GM12878 (cell line): ENCODE results near the gene IP6K3. TPM values are rescaled to one million over a fixed set of nuclear protein-coding genes. Genes with fewer than 3 reads are reported as not detected.

Source experiments
- ATAC-seq: fragments of 200-7000 bp; cut with Tn5 transposase; 3 replicates; pipeline ENCODE4 v1.9.1; 2020; ENCODE audit warnings: mild to moderate bottlenecking, moderate library complexity
- BruUV-seq: library from RNA; stranded (reverse); fragments of 400-500 nt; replicated peaks from 2 replicates; lab custom pipeline; 2021; lab: Mats Ljungman, UMichigan
- CTCF ChIA-PET: fragments of 300-600 bp; sonication (Branson Sonifier 250); formaldehyde crosslinking; extraction: SDS; loops from one replicate; lab custom pipeline; 2021; ENCODE audit warnings: inconsistent platforms; lab: Yijun Ruan, JAX
- POLR2A ChIA-PET: fragments of 350-600 bp; formaldehyde crosslinking; extraction: SDS; loops from one replicate; lab custom pipeline; 2021; ENCODE audit warnings: inconsistent platforms; lab: Charles Lee
- RAD21 ChIA-PET: fragments of 300-600 bp; sonication (Branson Sonifier 250); formaldehyde crosslinking; loops from one replicate; lab custom pipeline; 2023; ENCODE audit warnings: antibody characterized with exemption; ENCODE audit not compliant: unreplicated experiment; lab: Charles Lee
- SMC1A ChIA-PET: fragments of 300-600 bp; sonication (Branson Sonifier 250); formaldehyde crosslinking; loops from one replicate; lab custom pipeline; 2023; ENCODE audit not compliant: unreplicated experiment, uncharacterized antibody; lab: Charles Lee
- DNase-seq: peaks from one replicate; pipeline ENCODE4 v3.0.0-alpha.2; 2011; ENCODE audit warnings: low read depth, low spot score
- FAIRE-seq: peaks from 3 replicates; lab custom pipeline; 2011; peaks lifted over from hg19 to GRCh38; lab: Jason Lieb, UNC
- H2AFZ ChIP-seq: 2 replicates; pipeline ENCODE4 v1.6.0; 2011; ENCODE audit warnings: low read depth, low read length, control low read depth; ENCODE audit not compliant: control insufficient read depth
- H3K27ac ChIP-seq: 2 replicates; pipeline ENCODE4 v1.5.1; 2011; ENCODE audit warnings: control low read depth; ENCODE audit not compliant: control insufficient read depth, insufficient read depth
- H3K27me3 ChIP-seq, 2 experiments: replicated peaks in 1 of 2; 2 replicates each; pipeline versions ENCODE4 v1.6.0 to v1.6.1; 2011; ENCODE audit warnings: low read length in 1 of 2; ENCODE audit not compliant: control insufficient read depth in 2 of 2, insufficient read depth in 2 of 2
- H3K36me3 ChIP-seq, 2 experiments: 2 replicates each; pipeline ENCODE4 v1.5.1; 2011; ENCODE audit warnings: low read length in 1 of 2; ENCODE audit not compliant: control insufficient read depth in 2 of 2, insufficient read depth in 2 of 2
- H3K4me1 ChIP-seq: 2 replicates; pipeline ENCODE4 v1.6.1; 2011; ENCODE audit warnings: mild to moderate bottlenecking, low read length, moderate library complexity, mixed read lengths; ENCODE audit not compliant: control insufficient read depth, insufficient read depth
- H3K4me2 ChIP-seq: 2 replicates; pipeline ENCODE4 v1.6.0; 2011; ENCODE audit warnings: control low read depth; ENCODE audit not compliant: control insufficient read depth, insufficient read depth
- H3K4me3 ChIP-seq: fragments of 200-600 bp; sonication (generic); 2 replicates; pipeline ENCODE4 v1.5.1; 2016
- H3K79me2 ChIP-seq: 2 replicates; pipeline ENCODE4 v1.6.0; 2011; ENCODE audit warnings: low read length; ENCODE audit not compliant: control insufficient read depth, insufficient read depth
- H3K9ac ChIP-seq: 2 replicates; pipeline ENCODE4 v1.8.0; 2011; ENCODE audit warnings: low read length, control low read depth, mixed read lengths; ENCODE audit not compliant: control insufficient read depth, insufficient read depth
- H3K9me3 ChIP-seq: replicated peaks from 3 replicates; pipeline ENCODE4 v1.5.1; 2011; ENCODE audit warnings: mild to moderate bottlenecking, low read length; ENCODE audit not compliant: control insufficient read depth, insufficient read depth
- H4K20me1 ChIP-seq: 2 replicates; pipeline ENCODE4 v1.6.0; 2011; ENCODE audit not compliant: control insufficient read depth, insufficient read depth
- ETV6 ChIP-seq, 2 experiments: fragments of 450-650 bp in 1 of 2; IDR thresholded peaks in 1 of 2; conservative IDR thresholded peaks in 1 of 2; 2 replicates each; pipeline ENCODE4 v1.6.1; 2014; ENCODE audit warnings: antibody characterized with exemption in 1 of 2, borderline replicate concordance in 1 of 2, low read depth in 1 of 2, mild to moderate bottlenecking in 1 of 2, moderate library complexity in 1 of 2
- IRF3 ChIP-seq: fragments of 450-650 bp; IDR thresholded peaks from 2 replicates; pipeline ENCODE4 v1.6.1; 2014; ENCODE audit warnings: mild to moderate bottlenecking
- KAT2A ChIP-seq: conservative IDR thresholded peaks from 2 replicates; pipeline ENCODE4 v1.6.1; 2011; ENCODE audit warnings: low read depth, low read length; ENCODE audit not compliant: control insufficient read depth
- MEF2B ChIP-seq: fragments of 450-650 bp; IDR thresholded peaks from 2 replicates; pipeline ENCODE4 v1.6.1; 2018; ENCODE audit warnings: mild to moderate bottlenecking, moderate library complexity; ENCODE audit not compliant: partially characterized antibody, poor library complexity, severe bottlenecking
- SREBF2 ChIP-seq: IDR thresholded peaks from 2 replicates; pipeline ENCODE4 v1.6.1; 2012; ENCODE audit warnings: mild to moderate bottlenecking, low read length
- WGBS: methylation state at CpG from one replicate; pipeline ENCODE4 v1.1.6; 2016; ENCODE audit warnings: low lambda C conversion rate; ENCODE audit not compliant: insufficient replicate concordance, insufficient coverage; ENCODE audit errors: missing lambda C conversion rate; 5-methylcytosine and 5-hydroxymethylcytosine counted together
- in situ Hi-C: fragments of 300-500 bp; cut with MboI; formaldehyde crosslinking; loops from 9 replicates; pipeline ENCODE4 v1.14.3; 2018; ENCODE audit warnings: mixed read lengths
- intact Hi-C: fragments of 100-400 bp; cut with micrococcal nuclease; formaldehyde crosslinking; loops from one replicate; pipeline ENCODE4 v1.14.2; 2022; ENCODE audit not compliant: unreplicated experiment
- polyA plus RNA-seq, 11 experiments: library from polyadenylated mRNA; depleted of rRNA in 4 of 11; unstranded in 6 of 11; stranded (reverse) in 5 of 11; fragments of >200 nt; fragmentation: Nextera tagmentation in 4 of 11; fragmentation: Illumina TruSeq in 1 of 11; extraction: Ambion mirVana in 4 of 11; extraction: Trizol in 1 of 11; gene quantifications; 1 replicate in 1 of 11; 2 replicates in 10 of 11; pipeline versions ENCODE4 v1.2.1 to v1.2.3, GENCODE V29; 2011 to 2016; ENCODE audit warnings: inconsistent platforms in 2 of 11, missing spikeins in 2 of 11, low read depth in 1 of 11
- total RNA-seq, 4 experiments: library from RNA; depleted of rRNA in 3 of 4; stranded (reverse); fragments of >200 nt in 3 of 4; fragmentation: Illumina TruSeq in 1 of 4; extraction: Trizol in 1 of 4; gene quantifications; 2 replicates each; pipeline versions ENCODE4 v1.2.1 to v1.2.3, GENCODE V29; 2013 to 2021
- TF ChIP-seq, protein P1 (sequence below): IDR thresholded peaks from 2 replicates; pipeline ENCODE4 v1.6.1; 2011; ENCODE audit warnings: mild to moderate bottlenecking, low read depth, low read length, moderate library complexity; ENCODE audit not compliant: insufficient replicate concordance
- TF ChIP-seq, protein P2 (sequence below): IDR thresholded peaks from 2 replicates; pipeline ENCODE4 v1.6.1; 2011; ENCODE audit warnings: low read depth, mild to moderate bottlenecking, low read length, moderate library complexity, borderline replicate concordance; ENCODE audit errors: extremely low read depth

The IP6K3 gene
- total and polyA plus RNA-seq, 10 of the 15 experiments (the other 5 are each of a cell fraction or from before 2014, with no cell fraction given): 0.02 to 0.15 (median 0.09) TPM; not detected in 7

DNA sequence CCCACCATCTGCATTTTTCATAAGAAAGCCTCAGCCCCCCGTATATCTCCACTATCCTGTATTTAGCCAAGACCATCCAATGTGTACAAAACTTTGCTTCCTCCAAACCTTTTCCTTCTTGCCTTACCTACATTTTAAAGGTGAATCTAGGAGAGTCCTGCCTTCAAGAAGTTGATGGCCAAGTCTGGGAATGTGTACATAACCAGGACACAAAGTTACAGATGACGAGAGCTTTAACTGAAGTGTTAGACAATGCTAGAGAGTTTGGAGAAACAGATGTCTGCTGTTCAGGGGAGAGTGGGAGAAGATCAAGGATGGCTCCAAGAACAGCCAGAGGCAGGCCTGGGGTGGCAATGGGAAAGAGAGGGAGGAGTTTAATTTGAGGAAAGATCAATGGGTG lies 32.9 kb downstream of the IP6K3 start:
- DNase-seq (no peak), FAIRE-seq (no peak), ATAC-seq (no peak)
- H3K4me1 ChIP-seq: peaks cover 28% of the 10 kb centered on the region
- H3K9me3 ChIP-seq: no peaks in the 10 kb centered on the region
- no peak overlapping the region for H3K4me3 ChIP-seq
- in situ Hi-C loops (no loop called here), intact Hi-C loops (no loop called here)
- H3K4me2 ChIP-seq: no peak overlapping the region
- H4K20me1 ChIP-seq: no peaks in the 10 kb centered on the region
- H3K27me3 ChIP-seq: no peaks in the 10 kb centered on the region
- no peak overlapping the region for H2AFZ ChIP-seq
- POLR2A ChIA-PET: no interaction called here
- no peaks in the 10 kb centered on the region; a peak in 1 of 4 replicates for H3K36me3 ChIP-seq
- SMC1A ChIA-PET: interaction anchor here (0.7 to 1.0 kb wide), 2 partner anchors 31 to 53 kb away, joined by 3 read pairs; no protein-coding TSS in a partner anchor
- no peak overlapping the region for H3K9ac ChIP-seq
- no peak overlapping the region for H3K27ac ChIP-seq
- no TSS peak for BruUV-seq
- TF ChIP-seq SREBF2 (no peak), ETV6 (conservative IDR thresholded peaks at IDR 0.05 in 1 of 2, IDR thresholded peaks at IDR 0.05 in 1 of 2; ENCODE audit: borderline replicate concordance in 1 of 2, low read depth in 1 of 2) (no peak), IRF3 (no peak), MEF2B (no peak), KAT2A (no peak)
- TF ChIP-seq, protein P1, sequence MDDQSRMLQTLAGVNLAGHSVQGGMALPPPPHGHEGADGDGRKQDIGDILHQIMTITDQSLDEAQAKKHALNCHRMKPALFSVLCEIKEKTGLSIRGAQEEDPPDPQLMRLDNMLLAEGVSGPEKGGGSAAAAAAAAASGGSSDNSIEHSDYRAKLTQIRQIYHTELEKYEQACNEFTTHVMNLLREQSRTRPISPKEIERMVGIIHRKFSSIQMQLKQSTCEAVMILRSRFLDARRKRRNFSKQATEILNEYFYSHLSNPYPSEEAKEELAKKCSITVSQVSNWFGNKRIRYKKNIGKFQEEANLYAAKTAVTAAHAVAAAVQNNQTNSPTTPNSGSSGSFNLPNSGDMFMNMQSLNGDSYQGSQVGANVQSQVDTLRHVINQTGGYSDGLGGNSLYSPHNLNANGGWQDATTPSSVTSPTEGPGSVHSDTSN: no peak
- TF ChIP-seq, protein P2, sequence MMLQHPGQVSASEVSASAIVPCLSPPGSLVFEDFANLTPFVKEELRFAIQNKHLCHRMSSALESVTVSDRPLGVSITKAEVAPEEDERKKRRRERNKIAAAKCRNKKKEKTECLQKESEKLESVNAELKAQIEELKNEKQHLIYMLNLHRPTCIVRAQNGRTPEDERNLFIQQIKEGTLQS: no peak
- TF ChIP-seq, all 136 proteins: peak for 0
- ChIA-PET RAD21 (interaction anchor here (0.7 kb wide), 1 partner anchor 12 kb away, joined by 3 read pairs; no protein-coding TSS in a partner anchor), CTCF (interaction anchor here (1.1 to 1.2 kb wide), 2 partner anchors 13 to 314 kb away, joined by 4 to 5 read pairs; no protein-coding TSS in a partner anchor)
- 92% methylated on average over 2 of the region's 2 CpGs for WGBS
- peaks cover 10% of the 10 kb centered on the region for H3K79me2 ChIP-seq
